IMR-90 (cell line): Measurements from ENCODE around the gene ZFPM1. TPM values are rescaled to one million over a fixed set of nuclear protein-coding genes. Genes with fewer than 3 reads are reported as not detected.

Experiments
- ATAC-seq: fragments of 200-7000 bp; cut with Tn5 transposase; 2 replicates; pipeline ENCODE4 v1.9.1; 2020; ENCODE audit warnings: low read depth, mild to moderate bottlenecking, moderate library complexity
- BruUV-seq: library from RNA; stranded (reverse); fragments of 400-500 nt; replicated peaks from 2 replicates; lab custom pipeline; 2021; lab: Mats Ljungman, UMichigan
- CTCF ChIA-PET: fragments of 300-600 bp; formaldehyde crosslinking; extraction: SDS; loops from one replicate; lab custom pipeline; 2021; ENCODE audit warnings: antibody characterized with exemption; lab: Yijun Ruan, JAX
- POLR2A ChIA-PET: fragments of 300-600 bp; sonication (Branson Sonifier 250); formaldehyde crosslinking; loops from one replicate; lab custom pipeline; 2022; ENCODE audit warnings: antibody characterized with exemption; ENCODE audit not compliant: unreplicated experiment; lab: Charles Lee
- DNase-seq: peaks from one replicate; pipeline ENCODE4 v3.0.0; 2013
- H2AFZ ChIP-seq: replicated peaks from 2 replicates; pipeline ENCODE3; 2013; ENCODE audit warnings: low read length, mild to moderate bottlenecking; ENCODE audit not compliant: poor library complexity
- H2AK5ac ChIP-seq: 2 replicates; pipeline ENCODE4 v1.6.1; 2013; ENCODE audit warnings: low read depth, low read length, inconsistent platforms
- H2AK9ac ChIP-seq: replicated peaks from 2 replicates; pipeline ENCODE3; 2013; ENCODE audit warnings: mild to moderate bottlenecking, low read depth, low read length, moderate library complexity; ENCODE audit not compliant: poor library complexity
- H2BK120ac ChIP-seq: 2 replicates; pipeline ENCODE4 v1.6.1; 2013; ENCODE audit warnings: low read depth, low read length, inconsistent platforms
- H2BK15ac ChIP-seq: 3 replicates; pipeline ENCODE4 v1.6.1; 2013; ENCODE audit warnings: low read depth, low read length, inconsistent platforms
- H2BK20ac ChIP-seq: 2 replicates; pipeline ENCODE4 v1.6.1; 2013; ENCODE audit warnings: low read depth, mild to moderate bottlenecking, inconsistent platforms, low read length, moderate library complexity
- H2BK5ac ChIP-seq: 2 replicates; pipeline ENCODE4 v1.6.1; 2013; ENCODE audit warnings: mild to moderate bottlenecking, low read depth, low read length, inconsistent platforms; ENCODE audit not compliant: poor library complexity, severe bottlenecking
- H3K14ac ChIP-seq: replicated peaks from 2 replicates; pipeline ENCODE4 v1.6.1; 2013; ENCODE audit warnings: low read depth, low read length, inconsistent platforms
- H3K18ac ChIP-seq: 2 replicates; pipeline ENCODE4 v1.6.1; 2013; ENCODE audit warnings: low read depth, low read length, control low read depth
- H3K23ac ChIP-seq: 2 replicates; pipeline ENCODE4 v1.6.1; 2013; ENCODE audit warnings: low read depth, low read length, inconsistent platforms
- H3K27ac ChIP-seq: 2 replicates; pipeline ENCODE4 v1.5.1; 2013; ENCODE audit warnings: mild to moderate bottlenecking, control low read depth, low read length; ENCODE audit not compliant: insufficient read depth
- H3K27me3 ChIP-seq: 2 replicates; pipeline ENCODE4 v1.6.1; 2013; ENCODE audit warnings: low read length; ENCODE audit not compliant: control insufficient read depth, insufficient read depth
- H3K36me3 ChIP-seq: 2 replicates; pipeline ENCODE4 v1.6.1; 2013; ENCODE audit warnings: low read length, mixed read lengths; ENCODE audit not compliant: control insufficient read depth, insufficient read depth
- H3K4ac ChIP-seq: 2 replicates; pipeline ENCODE4 v1.6.1; 2013; ENCODE audit warnings: low read depth, low read length, inconsistent platforms
- H3K4me1 ChIP-seq: 2 replicates; pipeline ENCODE4 v1.6.1; 2013; ENCODE audit warnings: low read length, mixed read lengths; ENCODE audit not compliant: control insufficient read depth, insufficient read depth
- H3K4me2 ChIP-seq: 2 replicates; pipeline ENCODE4 v1.6.1; 2013; ENCODE audit warnings: low read depth, mild to moderate bottlenecking, control low read depth, low read length, moderate library complexity
- H3K4me3 ChIP-seq: 2 replicates; pipeline ENCODE4 v1.5.1; 2013; ENCODE audit warnings: low read depth, mild to moderate bottlenecking, control low read depth, low read length, moderate library complexity; ENCODE audit not compliant: insufficient read depth
- H3K56ac ChIP-seq: 2 replicates; pipeline ENCODE4 v1.6.1; 2013; ENCODE audit warnings: low read length, inconsistent platforms; ENCODE audit not compliant: insufficient read depth; ENCODE audit errors: extremely low read depth
- H3K79me1 ChIP-seq, 2 experiments: 2 replicates each; pipeline ENCODE4 v1.6.1; 2013; ENCODE audit warnings: low read length in 2 of 2, inconsistent platforms in 1 of 2, low read depth in 1 of 2
- H3K9ac ChIP-seq: 2 replicates; pipeline ENCODE4 v1.6.1; 2013; ENCODE audit warnings: low read depth, low read length, control low read depth
- H3K9me1 ChIP-seq: 2 replicates; pipeline ENCODE4 v1.6.1; 2013; ENCODE audit warnings: low read length, inconsistent platforms; ENCODE audit not compliant: insufficient read depth
- H3K9me3 ChIP-seq: 2 replicates; pipeline ENCODE4 v1.6.1; 2013; ENCODE audit warnings: low read length; ENCODE audit not compliant: control insufficient read depth, insufficient read depth
- H4K20me1 ChIP-seq: 2 replicates; pipeline ENCODE4 v1.6.1; 2013; ENCODE audit warnings: low read length, inconsistent platforms; ENCODE audit not compliant: insufficient read depth
- H4K5ac ChIP-seq: 2 replicates; pipeline ENCODE4 v1.6.1; 2013; ENCODE audit warnings: mild to moderate bottlenecking, low read depth, low read length, control low read depth
- H4K8ac ChIP-seq, 2 experiments: 2 replicates each; pipeline ENCODE4 v1.6.1; 2013; ENCODE audit warnings: low read depth in 2 of 2, low read length in 2 of 2, control low read depth in 1 of 2, inconsistent platforms in 1 of 2
- H4K91ac ChIP-seq: 2 replicates; pipeline ENCODE4 v1.6.1; 2013; ENCODE audit warnings: low read depth, low read length, inconsistent platforms; ENCODE audit not compliant: insufficient read depth
- BHLHE40 ChIP-seq: fragments of 150-350 bp; IDR thresholded peaks from 2 replicates; pipeline ENCODE4 v1.6.1; 2016; ENCODE audit warnings: mild to moderate bottlenecking, low read depth, low read length
- CEBPB ChIP-seq: IDR thresholded peaks from 2 replicates; pipeline ENCODE4 v1.6.1; 2012; ENCODE audit warnings: low read depth, low read length, improper control_type of control experiment
- CHD1 ChIP-seq: IDR thresholded peaks from 2 replicates; pipeline ENCODE4 v1.6.1; 2012; ENCODE audit warnings: low read depth, low read length, improper control_type of control experiment
- ELK1 ChIP-seq: fragments of 150-350 bp; IDR thresholded peaks from 2 replicates; pipeline ENCODE4 v1.6.1; 2016; ENCODE audit warnings: low read depth, mild to moderate bottlenecking, low read length, moderate library complexity, borderline replicate concordance
- FOS ChIP-seq: fragments of 150-350 bp; IDR thresholded peaks from 2 replicates; pipeline ENCODE4 v1.6.1; 2016; ENCODE audit warnings: low read depth, low read length
- MAFK ChIP-seq: IDR thresholded peaks from 2 replicates; pipeline ENCODE4 v1.6.1; 2012; ENCODE audit warnings: low read depth, low read length, improper control_type of control experiment
- MAZ ChIP-seq: IDR thresholded peaks from 2 replicates; pipeline ENCODE4 v1.6.1; 2012; ENCODE audit warnings: low read depth, mild to moderate bottlenecking, low read length, improper control_type of control experiment, moderate library complexity, borderline replicate concordance
- MXI1 ChIP-seq: IDR thresholded peaks from 2 replicates; pipeline ENCODE4 v1.6.1; 2012; ENCODE audit warnings: low read depth, mild to moderate bottlenecking, low read length, moderate library complexity, borderline replicate concordance
- NFE2L2 ChIP-seq: fragments of 150-350 bp; IDR thresholded peaks from 2 replicates; pipeline ENCODE4 v1.6.1; 2016; ENCODE audit warnings: low read depth, mild to moderate bottlenecking, low read length
- POLR2A ChIP-seq: IDR thresholded peaks from 2 replicates; pipeline ENCODE4 v1.6.1; 2012; ENCODE audit warnings: mild to moderate bottlenecking, low read depth, low read length
- RAD21 ChIP-seq: IDR thresholded peaks from 2 replicates; pipeline ENCODE4 v1.6.1; 2012; ENCODE audit warnings: low read length, improper control_type of control experiment
- RCOR1 ChIP-seq: IDR thresholded peaks from 2 replicates; pipeline ENCODE4 v1.6.1; 2012; ENCODE audit warnings: mild to moderate bottlenecking, low read length, improper control_type of control experiment; ENCODE audit not compliant: insufficient replicate concordance
- RFX5 ChIP-seq: IDR thresholded peaks from 2 replicates; pipeline ENCODE4 v1.8.0; 2012; ENCODE audit warnings: low read depth, mild to moderate bottlenecking, low read length, moderate library complexity
- SMC3 ChIP-seq: fragments of 150-350 bp; IDR thresholded peaks from 2 replicates; pipeline ENCODE4 v1.6.1; 2016; ENCODE audit warnings: low read depth, mild to moderate bottlenecking, antibody characterized with exemption, low read length, moderate library complexity
- USF2 ChIP-seq: fragments of 150-350 bp; IDR thresholded peaks from 2 replicates; pipeline ENCODE4 v1.6.1; 2017; ENCODE audit warnings: mild to moderate bottlenecking, antibody characterized with exemption, low read length, low read depth
- WGBS, 2 experiments: methylation state at CpG; one replicate each; pipeline versions ENCODE4 v1.1.5 to v1.1.7; 2013; ENCODE audit warnings: missing lambda C conversion rate in 2 of 2; ENCODE audit not compliant: insufficient read length in 1 of 2; ENCODE audit errors: extremely low coverage in 2 of 2; 5-methylcytosine and 5-hydroxymethylcytosine counted together
- dilution Hi-C: fragments of 300-500 bp; cut with HindIII; formaldehyde crosslinking; loops from one replicate; pipeline ENCODE4 v1.14.3; 2018; ENCODE audit warnings: low sequenced_read_pairs; ENCODE audit not compliant: unreplicated experiment
- in situ Hi-C: fragments of 300-500 bp; cut with MboI; formaldehyde crosslinking; loops from 3 replicates; pipeline ENCODE4 v1.14.3; 2019; ENCODE audit warnings: low sequenced_read_pairs, inconsistent platforms, mixed read lengths
- intact Hi-C: fragments of 100-400 bp; cut with micrococcal nuclease; formaldehyde crosslinking; loops from 2 replicates; pipeline ENCODE4 v1.10.0; 2022
- polyA plus RNA-seq, 3 experiments: library from polyadenylated mRNA; depleted of rRNA; stranded (reverse); fragments of >200 nt; gene quantifications; 2 replicates each; pipeline ENCODE4 v1.2.3, GENCODE V29; 2012; ENCODE audit warnings: low replicate concordance in 1 of 3
- total RNA-seq: library from RNA; depleted of rRNA; stranded (reverse); fragments of >200 nt; gene quantifications from 2 replicates; pipeline ENCODE4 v1.2.3, GENCODE V29; 2012

Gene ZFPM1
- total and polyA plus RNA-seq, 2 of the 4 experiments (the other 2 are of a cell fraction), result 0.36 to 1.1 TPM

DNA sequence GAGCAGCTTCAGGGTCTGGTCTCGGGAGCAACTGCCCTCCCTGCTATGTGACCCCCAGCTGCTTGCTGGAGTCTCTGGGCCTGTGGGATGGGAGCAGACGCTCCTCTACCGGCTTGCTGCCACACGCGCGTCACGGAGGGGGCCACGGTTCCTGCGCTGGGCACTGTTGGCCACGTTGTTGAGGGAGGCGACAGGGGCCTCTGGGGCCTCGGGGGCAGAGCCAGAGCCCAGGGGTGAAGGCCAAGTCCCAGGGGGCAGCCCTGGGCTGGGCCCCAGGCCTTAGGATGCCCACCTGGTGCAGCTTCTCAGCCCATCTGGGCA, 56.6 kb downstream of the ZFPM1 start (continued):
- TF ChIP-seq SMC3, result no peak
- no peak for TF ChIP-seq RAD21
- TF ChIP-seq RCOR1, result no peak

DNA sequence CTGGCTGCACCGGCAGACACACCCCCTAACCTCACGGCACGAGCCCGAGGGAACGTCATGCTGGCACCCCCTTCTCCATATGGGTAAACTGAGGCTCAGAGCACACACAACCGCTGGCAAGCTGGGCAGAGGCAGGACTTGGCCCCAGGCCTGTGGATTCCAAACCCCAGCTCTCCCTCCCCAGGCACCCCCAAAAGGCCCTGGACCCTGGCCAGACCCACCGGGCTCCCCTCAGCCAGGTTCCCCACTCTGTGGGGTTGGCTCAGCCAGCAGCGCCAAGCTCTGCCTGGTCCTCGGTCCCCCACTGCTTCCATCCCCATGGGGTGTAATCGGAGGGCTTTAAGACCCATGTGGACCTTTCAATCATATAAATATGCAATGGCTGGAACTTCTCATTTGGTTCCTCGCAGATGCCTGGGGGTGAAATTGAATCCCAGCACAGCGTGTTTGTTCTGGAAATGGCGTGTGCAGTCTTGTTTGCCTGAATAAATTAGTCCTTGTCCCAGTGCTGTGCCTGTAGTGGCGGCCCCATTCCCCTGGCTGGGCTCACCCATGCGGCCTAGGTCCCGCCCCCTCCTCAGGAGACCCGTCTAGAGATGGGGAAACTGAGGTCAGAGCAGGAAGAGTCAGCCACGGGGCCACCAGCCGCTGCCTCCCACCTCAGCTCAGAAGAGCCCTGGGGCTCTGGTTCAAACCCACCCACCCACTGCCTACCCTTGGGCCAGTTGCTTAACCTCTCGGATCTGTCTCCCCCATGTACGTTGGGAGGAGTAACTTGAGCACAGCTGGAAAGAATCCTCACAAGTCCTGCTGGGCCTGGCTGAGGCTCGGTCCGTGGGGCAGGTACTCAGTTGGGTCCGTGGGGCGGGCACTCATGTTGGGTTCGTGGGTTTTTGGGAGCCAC, 57.3 kb downstream of the ZFPM1 start:
- Histone ChIP-seq H2BK5ac (no peak overlapping the region), H3K36me3 (peaks cover 1% of the 10 kb centered on the region; the same call in 1 of the 2 replicates), H3K27me3 (no peaks in the 10 kb centered on the region), H3K27ac (no peak overlapping the region), H3K4me1 (no peaks in the 10 kb centered on the region), H2AFZ (no peak overlapping the region), H2AK5ac (no peak overlapping the region), H3K56ac (no peak overlapping the region), H2AK9ac (no peak overlapping the region), H3K9me1 (no peaks in the 10 kb centered on the region), H4K91ac (no peak overlapping the region), H3K4me2 (no peak overlapping the region), H3K4ac (no peak overlapping the region), H3K18ac (no peak overlapping the region), H3K4me3 (no peak overlapping the region), H4K20me1 (peaks cover 7% of the 10 kb centered on the region), H2BK20ac (no peak overlapping the region), H3K9me3 (no peaks in the 10 kb centered on the region), H2BK15ac (no peak overlapping the region), H2BK120ac (no peak overlapping the region), H4K5ac (no peak overlapping the region), H3K79me1 (no peaks in the 10 kb centered on the region), H4K8ac (no peak overlapping the region), H3K23ac (no peak overlapping the region), H3K9ac (no peak overlapping the region), H3K14ac (no peak overlapping the region)
- no peak for DNase-seq
- ATAC-seq, result no peak
- intact Hi-C loops, result no loop called here
- WGBS, 2 experiments, result 100% methylated on average over 3 of the region's 26 CpGs; no CpG with 5 or more reads in 1 of the 2 experiments
- dilution Hi-C loops, result no loop called here
- no TSS peak for BruUV-seq
- in situ Hi-C loops, result no loop called here
- CTCF ChIA-PET, result no interaction called here
- POLR2A ChIA-PET, result no interaction called here
- TF ChIP-seq SMC3 (no peak), RAD21 (no peak), CHD1 (no peak), RFX5 (no peak), FOS (no peak), RCOR1 (no peak), CEBPB (no peak), USF2 (no peak), NFE2L2 (no peak), POLR2A (no peak), ELK1 (no peak), MAZ (no peak), BHLHE40 (no peak), MXI1 (no peak), MAFK (no peak)
